HG02588 (cell line): ENCODE data around the gene UBE2L5.

Experiments
- ATAC-seq: cut with Tn5 transposase; IDR thresholded peaks from one replicate; pipeline ENCODE4 v1.9.1; 2021; ENCODE audit warnings: mild to moderate bottlenecking, moderate library complexity; ENCODE audit not compliant: unreplicated experiment

The UBE2L5 gene

GRCh38 chr13:30404207-30404606 lies 18.1 kb upstream of the UBE2L5 start:
- ATAC-seq = no peak

GRCh38 chr13:30406779-30407416 lies 15.4 kb upstream of the UBE2L5 start:
- ATAC-seq = no peak

DNA sequence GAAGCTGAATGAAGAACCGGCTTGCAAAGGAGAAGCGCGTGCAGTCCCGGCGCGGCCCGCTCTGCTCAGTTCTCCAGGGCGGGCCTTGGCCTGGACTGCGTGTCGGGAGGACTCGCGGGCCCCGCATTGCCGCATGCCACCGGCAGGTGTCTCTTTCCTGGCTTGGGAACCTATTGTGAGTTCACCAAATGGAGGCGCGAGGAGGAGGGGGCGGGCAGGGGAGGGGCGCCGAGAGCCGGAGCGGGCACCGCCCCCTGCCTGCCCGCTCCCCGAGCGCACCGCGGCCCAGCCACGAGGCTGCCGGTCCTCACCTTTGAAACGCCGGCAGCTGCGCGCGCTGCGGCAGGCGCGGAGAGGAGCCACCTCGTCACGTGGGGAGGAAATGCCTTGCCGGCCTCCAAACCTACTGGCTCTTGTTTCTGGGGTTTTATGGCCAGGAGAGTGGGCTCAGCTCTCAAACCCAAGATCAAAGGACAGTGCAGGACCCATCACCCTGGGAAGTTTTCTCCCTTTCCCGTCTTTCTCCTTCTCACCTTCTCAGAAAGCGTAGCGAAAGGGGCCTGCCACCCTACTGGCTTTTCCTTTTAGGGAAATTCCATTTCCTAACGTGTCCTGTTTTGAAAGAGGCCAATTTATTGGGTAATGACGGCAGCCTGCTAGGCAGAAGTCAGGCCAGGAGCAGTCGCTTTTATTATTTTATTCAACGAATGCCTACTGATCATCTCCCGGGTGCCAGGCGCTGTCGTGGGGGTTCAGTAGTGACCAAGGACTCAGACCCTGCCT lies 13.8 kb upstream of the UBE2L5 start:
- peak; percentile 87 for ATAC-seq

GRCh38 chr13:30409886-30410704 lies 12.2 kb upstream of the UBE2L5 start:
- ATAC-seq = no peak

- ATAC-seq = no peak
Measured at GRCh38 chr13:30410705-30411125, 11.6 kb upstream of the UBE2L5 start.

DNA sequence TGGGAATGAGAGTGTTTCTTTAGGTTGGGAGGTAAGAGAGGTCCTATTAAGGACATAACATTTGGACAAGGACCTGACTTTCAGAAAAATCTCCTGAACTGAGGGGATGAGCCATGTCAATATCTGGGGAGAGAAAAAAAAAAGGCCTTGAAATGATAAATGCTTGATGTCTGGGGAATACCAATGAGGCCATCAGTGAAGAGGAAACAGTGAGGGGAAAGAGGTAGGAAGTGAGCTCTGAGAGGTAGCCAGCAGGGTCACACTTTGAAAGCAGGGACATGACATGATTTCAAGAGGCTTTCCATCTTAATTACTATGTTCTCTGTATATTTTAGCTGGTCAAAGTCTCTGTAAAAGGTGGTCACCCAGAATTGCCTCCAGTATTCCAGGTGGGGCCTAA lies 9.9 kb upstream of the UBE2L5 start:
- no peak for ATAC-seq

- no peak for ATAC-seq
Measured at GRCh38 chr13:30413842-30414241, 8.5 kb upstream of the UBE2L5 start.

DNA sequence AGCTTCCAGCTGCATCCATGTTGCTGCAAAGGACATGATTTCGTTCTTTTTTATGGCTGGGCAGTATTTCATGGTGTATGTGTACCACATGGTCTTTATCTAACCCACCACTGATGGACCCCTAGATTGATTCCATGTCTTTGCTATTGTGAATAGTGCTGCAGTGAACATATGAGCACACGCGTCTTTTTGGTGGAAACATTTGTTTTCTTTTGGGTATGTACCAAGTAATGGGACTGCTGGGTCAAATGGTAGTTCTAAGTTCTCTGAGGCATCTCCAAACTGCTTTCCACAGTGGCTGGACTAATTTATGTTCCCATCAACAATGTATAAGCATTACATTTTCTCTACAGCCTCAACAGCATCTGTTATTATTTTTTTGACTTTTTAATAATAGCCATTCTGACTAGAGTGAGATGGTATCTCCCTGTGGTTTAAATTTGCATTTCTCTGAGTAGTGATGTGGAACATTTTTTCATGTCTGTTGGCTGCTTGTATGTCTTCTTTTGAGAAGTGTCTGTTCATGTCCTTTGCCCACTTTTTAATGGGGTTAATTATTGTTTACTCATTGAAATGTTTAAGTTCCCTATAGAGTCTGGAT lies 6.8 kb upstream of the UBE2L5 start:
- peak; percentile 75 for ATAC-seq

DNA sequence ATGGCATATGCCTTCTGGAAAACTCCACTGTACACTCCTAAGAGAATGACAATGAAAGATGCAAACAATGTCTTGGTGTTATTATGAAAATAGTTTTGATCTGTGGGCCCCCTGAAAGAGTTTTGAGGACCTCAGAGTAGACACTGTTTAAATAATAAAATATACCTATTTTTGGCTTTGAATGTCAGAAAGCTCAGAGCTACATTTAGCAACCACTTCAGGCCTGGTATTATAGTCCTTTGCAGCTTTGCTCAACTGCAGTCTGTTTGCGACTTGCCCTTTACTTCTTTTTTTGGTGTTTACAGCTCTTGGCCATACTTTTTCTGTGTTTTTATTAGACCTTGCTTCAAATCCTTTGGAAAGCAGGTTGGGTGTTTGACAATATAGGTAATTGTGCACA lies 5.8 kb upstream of the UBE2L5 start:
- ATAC-seq = no peak

DNA sequence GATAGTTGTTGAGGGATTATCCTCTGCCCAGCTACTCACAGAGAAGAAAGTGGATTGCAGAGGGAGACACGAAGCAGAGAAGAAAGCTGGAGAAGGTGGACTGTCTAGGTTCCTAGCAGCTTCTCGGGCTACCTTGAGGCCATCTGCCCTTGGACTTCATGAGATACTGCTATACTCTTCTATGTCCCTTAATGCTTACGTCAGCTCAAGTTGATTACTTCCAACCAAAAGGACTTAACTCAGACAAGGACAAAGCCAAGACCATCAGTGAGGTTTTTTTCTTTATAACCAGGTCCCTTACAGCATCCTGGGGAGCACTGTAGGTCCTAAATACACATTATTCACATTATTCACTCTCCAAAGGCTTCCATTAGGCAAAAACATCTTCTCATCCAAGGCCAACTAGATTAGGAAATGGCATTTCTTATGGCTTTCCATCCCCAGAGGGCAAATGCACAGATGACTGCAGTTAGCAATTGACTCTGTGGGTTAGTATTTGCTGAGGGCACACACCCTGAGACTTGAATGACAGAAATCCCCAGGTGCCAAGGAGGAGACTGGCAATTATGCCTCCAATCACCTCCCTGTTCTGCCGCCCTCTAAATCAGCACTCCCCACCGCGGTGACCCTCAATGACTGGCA lies 4.1 kb upstream of the UBE2L5 start:
- ATAC-seq = no peak

DNA sequence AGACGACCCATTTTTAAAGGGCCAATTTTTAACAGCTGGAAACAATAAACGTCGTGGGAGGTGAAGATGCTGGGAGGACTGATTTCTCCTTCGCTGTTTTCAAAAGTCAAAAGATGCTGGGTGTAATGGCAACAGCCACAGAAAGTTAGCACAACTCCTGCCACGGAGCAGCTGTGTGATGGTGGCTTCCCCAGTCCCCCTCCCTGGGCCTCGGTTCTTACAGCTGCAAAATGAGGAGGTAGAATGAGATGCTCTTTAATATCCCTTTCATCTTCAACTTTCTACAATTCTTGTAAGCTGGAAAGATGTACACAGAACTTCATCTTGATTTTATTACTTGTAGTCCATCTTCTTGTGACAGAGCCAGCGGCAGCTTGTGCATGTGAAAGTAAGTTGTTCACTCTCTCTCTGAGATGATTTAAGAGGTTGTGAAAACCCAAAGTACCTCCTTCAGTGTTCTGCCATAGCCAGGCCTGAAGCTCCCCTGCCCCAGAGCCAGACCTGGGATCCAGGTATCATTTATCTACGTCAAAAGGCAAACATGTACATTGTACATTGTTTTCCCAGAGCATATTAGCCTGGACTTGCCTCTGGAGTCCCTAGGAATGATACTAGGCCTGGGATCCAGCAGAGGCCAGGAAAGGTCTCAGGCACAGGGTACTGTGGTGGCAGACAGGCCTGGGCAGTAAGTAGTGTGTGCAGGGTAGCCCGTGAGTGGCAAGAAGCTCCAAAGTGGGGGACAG lies 3.4 kb upstream of the UBE2L5 start:
- ATAC-seq = no peak

DNA sequence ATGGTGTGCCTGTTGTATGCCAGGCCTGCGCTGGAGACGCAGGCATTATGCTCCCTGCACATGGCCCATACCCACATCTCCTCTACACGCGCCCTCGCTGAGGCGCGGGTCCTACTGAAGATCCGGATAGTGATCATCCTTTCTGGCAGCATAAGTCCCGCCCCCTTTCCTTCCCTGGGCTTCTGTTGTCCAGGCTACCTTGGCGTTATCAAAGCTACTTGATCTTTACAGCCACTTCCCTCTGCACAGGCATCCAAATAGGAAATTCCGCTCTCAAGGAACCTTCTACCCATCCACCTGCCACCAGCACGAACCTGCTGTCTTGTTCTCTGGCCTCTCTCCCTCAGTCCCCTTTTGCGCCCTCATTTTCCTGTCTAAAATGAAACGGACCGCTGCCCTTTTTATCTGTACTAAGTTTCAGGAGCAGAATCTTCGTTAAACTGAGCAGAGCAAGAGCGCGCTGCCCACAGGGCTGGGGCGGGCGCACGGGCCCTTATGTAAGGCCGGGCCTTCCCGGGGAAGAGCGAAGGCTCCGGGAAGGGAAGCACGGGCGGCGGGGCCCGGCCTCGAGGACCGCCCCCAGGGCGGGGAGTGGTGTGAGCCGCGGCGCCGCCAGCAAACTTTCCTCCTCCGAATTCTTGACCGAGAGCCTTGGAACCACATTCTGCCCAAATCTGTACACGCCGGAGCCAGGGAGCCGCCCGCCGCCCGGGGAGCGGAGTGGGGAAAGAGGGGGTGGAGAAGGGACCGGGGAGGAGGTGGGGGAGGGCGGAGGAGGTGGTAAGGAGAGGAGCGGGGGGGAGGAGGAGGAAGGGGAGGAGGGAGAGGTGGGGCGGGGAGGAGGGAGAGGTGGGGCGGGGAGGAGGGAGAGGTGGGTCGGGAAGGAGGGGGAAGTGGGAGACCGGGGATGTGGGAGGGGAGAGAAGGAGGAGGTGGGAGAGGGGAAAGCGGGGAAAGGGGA lies 920 bp upstream of the UBE2L5 start:
- peak; percentile 40 for ATAC-seq

GRCh38 chr13:30423891-30424290 lies 1.6 kb downstream of the UBE2L5 start:
- ATAC-seq = no peak

DNA sequence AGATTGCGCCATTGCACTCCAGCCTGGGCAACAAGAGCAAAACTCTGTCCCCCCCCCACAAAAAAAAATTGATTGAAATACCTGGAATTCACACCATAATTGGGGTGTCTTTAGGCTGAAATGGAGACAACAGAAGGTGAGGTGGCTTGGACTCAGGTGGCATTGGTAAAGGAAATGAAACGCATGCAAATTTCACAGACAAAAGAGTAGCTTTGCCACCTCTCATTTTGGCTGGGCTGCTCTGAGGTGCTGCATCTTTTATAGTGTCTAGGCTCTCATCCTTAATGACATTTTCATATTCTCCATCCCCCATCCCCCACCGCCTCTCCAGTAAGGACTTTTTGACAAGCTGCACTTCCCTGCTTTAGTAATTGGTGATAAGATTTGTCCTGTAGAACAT lies 6.9 kb downstream of the UBE2L5 start:
- ATAC-seq = no peak

GRCh38 chr13:30429721-30430694 lies 7.7 kb downstream of the UBE2L5 start:
- ATAC-seq = peak; percentile 80

- no peak for ATAC-seq
Measured at GRCh38 chr13:30431269-30431940, 9.1 kb downstream of the UBE2L5 start.

GRCh38 chr13:30435911-30436451 lies 13.7 kb downstream of the UBE2L5 start:
- ATAC-seq = no peak
